ENCODE data around the gene ACVR2B.

The ACVR2B gene

DNA sequence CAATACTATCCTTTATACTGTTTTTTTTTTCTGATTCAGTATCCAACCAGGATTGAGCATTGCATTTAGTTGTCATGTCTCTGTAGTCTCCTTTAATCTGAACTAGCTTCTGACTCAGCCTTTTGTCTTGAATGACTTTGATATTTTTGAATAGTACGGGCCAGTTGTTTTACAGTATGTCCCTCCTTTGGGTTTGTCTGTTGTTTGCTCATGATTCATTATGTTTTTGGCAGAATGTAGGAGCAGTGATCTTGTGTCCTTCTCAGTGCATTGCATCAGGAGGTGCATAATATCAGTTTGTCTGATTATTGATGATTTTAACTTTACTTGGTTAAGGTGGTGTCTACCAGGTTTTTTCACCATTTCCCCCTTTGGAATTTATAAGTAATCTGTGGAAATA lies 63.0 kb downstream of the ACVR2B start:
- no peaks in the 10 kb centered on the region for H3K27me3 Mint-ChIP-seq (ENCODE audit: low read depth)
- no peak for DNase-seq (ENCODE audit: low spot score)
- H3K9me3 Mint-ChIP-seq, result no peaks in the 10 kb centered on the region
- peaks cover 29% of the 10 kb centered on the region for H3K4me1 Mint-ChIP-seq (ENCODE audit: low read depth)
- no peak overlapping the region for H3K27ac Mint-ChIP-seq
- H3K36me3 Mint-ChIP-seq (ENCODE audit: low read depth), result peaks cover 20% of the 10 kb centered on the region
- no peak overlapping the region for H3K4me3 Mint-ChIP-seq

DNA sequence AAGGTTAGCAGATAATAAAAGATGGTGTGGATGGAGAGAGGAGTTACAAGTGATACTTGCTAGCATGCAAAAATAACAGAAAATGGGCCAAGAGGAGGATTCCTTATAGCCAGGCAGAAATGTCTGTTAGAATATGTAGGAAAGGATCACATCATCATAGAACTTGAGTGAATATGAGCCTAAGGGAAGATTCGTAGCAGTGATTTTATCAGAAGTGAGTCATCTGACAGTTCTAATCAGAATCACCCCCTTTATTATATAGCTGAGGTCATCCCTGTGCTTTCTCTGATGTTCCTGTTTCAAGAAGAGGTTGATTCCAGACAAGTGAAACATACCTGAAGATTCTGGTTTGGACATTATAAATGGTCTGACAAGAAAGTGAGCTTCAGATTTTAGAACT lies 65.3 kb downstream of the ACVR2B start:
- no peak overlapping the region for H3K27ac Mint-ChIP-seq
- H3K27me3 Mint-ChIP-seq (ENCODE audit: low read depth), result no peaks in the 10 kb centered on the region
- no peak for DNase-seq (ENCODE audit: low spot score)
- peak overlapping the region; percentile 7 for H3K4me3 Mint-ChIP-seq
- peaks cover 29% of the 10 kb centered on the region for H3K4me1 Mint-ChIP-seq (ENCODE audit: low read depth)
- no peaks in the 10 kb centered on the region for H3K9me3 Mint-ChIP-seq
- H3K36me3 Mint-ChIP-seq (ENCODE audit: low read depth), result peaks cover 20% of the 10 kb centered on the region

DNA sequence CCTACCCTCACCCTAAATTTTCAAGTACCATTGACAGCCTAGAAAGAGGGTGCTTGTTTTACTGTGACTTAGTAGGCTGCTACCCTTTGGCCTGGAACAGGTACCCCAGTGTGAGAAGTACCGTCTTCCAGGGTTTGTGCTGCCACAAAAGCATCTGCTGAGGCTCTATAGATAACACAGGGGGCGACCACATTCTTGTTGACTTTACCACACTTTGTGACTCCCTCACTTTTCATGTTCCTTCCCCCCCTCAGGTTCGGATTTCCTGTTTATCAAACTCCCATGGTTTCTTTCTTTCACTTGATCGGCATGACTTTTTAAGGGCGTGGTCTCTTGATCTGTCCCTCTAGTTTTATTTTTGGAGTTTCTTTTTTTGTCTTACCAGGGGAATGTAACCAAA lies 66.0 kb downstream of the ACVR2B start:
- peaks cover 29% of the 10 kb centered on the region for H3K4me1 Mint-ChIP-seq (ENCODE audit: low read depth)
- H3K27me3 Mint-ChIP-seq (ENCODE audit: low read depth), result no peaks in the 10 kb centered on the region
- peaks cover 24% of the 10 kb centered on the region for H3K36me3 Mint-ChIP-seq (ENCODE audit: low read depth)
- H3K9me3 Mint-ChIP-seq, result no peaks in the 10 kb centered on the region
- peak overlapping the region; percentile 73 for H3K4me3 Mint-ChIP-seq
- peak overlapping the region; percentile 87 for H3K27ac Mint-ChIP-seq
- no peak for DNase-seq (ENCODE audit: low spot score)

DNA sequence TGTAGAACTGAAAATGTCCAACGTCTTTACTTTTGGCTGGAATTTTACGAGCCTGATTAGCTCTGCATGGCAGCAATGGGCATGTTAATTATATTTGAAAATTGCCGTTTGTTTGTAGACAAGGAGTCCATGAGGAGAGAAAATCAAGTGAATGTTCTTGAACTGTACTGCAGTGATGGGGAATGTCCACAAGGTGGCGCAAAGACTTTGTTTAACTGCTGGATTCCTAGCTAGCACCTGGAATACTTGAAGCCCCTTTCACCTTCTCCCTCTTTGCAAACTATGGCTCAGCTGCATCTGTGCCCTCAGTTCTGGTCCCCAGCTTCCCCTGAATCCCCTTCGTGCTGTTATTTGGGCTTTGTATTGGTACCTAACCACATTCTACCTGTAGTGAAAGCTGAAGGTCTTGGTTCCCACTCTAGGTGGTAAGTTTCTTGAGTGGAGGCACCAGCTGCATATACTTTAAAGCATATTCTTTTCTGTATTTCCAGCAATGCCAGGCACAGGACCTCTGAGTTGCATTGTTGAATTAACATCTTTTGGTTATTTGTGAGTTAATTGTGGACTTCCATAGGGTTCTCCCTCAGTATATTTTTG lies 67.8 kb downstream of the ACVR2B start:
- H3K9me3 Mint-ChIP-seq, result no peaks in the 10 kb centered on the region
- no peaks in the 10 kb centered on the region for H3K27me3 Mint-ChIP-seq (ENCODE audit: low read depth)
- no peak overlapping the region for H3K4me3 Mint-ChIP-seq
- peaks cover 29% of the 10 kb centered on the region for H3K4me1 Mint-ChIP-seq (ENCODE audit: low read depth)
- H3K27ac Mint-ChIP-seq, result no peak overlapping the region
- DNase-seq (ENCODE audit: low spot score), result peak; percentile 34
- peaks cover 30% of the 10 kb centered on the region for H3K36me3 Mint-ChIP-seq (ENCODE audit: low read depth)

DNA sequence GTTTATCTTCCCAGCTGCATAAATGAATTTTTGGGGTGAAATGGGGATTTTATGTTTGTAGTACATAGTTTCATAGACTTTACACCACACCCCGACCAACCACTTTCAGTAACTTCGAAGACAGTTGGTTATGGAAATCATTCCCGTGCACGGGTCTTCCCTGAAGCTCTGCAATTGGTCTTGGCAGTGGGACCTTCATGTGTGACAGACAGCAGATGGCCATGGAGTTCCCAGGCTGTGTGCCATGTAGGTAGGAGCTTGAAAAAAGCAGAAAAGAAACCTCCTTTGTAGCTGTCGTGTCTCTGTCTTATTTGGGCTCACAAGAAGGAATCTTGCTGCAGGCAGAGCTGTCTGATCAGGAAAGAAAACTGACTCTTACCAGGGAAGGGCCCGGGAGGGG lies 68.3 kb downstream of the ACVR2B start:
- Mint-ChIP-seq H3K27me3 (ENCODE audit: low read depth) (no peaks in the 10 kb centered on the region), H3K4me1 (ENCODE audit: low read depth) (peaks cover 29% of the 10 kb centered on the region), H3K4me3 (no peak overlapping the region), H3K36me3 (ENCODE audit: low read depth) (peaks cover 29% of the 10 kb centered on the region), H3K27ac (no peak overlapping the region), H3K9me3 (no peaks in the 10 kb centered on the region)
- no peak for DNase-seq (ENCODE audit: low spot score)

DNA sequence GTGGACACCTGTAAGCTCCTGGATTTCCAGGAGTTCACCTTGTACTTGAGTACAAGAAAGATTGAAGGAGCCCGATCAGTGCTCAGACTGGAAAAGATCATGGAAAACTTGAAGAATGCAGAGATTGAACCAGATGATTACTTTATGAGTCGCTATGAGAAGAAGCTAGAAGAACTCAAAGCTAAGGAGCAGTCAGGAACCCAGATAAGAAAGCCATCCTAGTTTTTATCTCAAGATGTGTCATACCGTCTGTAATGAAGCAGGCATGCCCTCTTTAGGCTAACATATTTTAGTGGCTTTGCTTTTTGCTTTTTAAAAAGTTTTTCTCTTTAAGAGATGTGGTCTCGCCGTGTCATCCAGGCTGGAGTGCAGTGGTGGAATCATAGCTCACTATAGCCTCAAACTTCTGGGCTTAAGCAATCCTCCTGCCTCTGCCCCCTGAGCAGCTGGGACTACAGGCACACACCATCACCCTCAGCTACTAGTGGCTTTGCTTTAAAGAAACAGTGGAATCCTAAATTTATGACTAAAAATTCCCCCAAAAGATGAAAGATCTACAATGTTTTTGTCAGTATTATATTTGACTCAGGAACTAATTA lies 70.5 kb downstream of the ACVR2B start:
- DNase-seq (ENCODE audit: low spot score), result no peak
- no peaks in the 10 kb centered on the region for H3K27me3 Mint-ChIP-seq (ENCODE audit: low read depth)
- peaks cover 18% of the 10 kb centered on the region for H3K4me1 Mint-ChIP-seq (ENCODE audit: low read depth)
- H3K4me3 Mint-ChIP-seq, result no peak overlapping the region
- H3K36me3 Mint-ChIP-seq (ENCODE audit: low read depth), result peaks cover 26% of the 10 kb centered on the region
- no peak overlapping the region for H3K27ac Mint-ChIP-seq
- H3K9me3 Mint-ChIP-seq, result no peaks in the 10 kb centered on the region

DNA sequence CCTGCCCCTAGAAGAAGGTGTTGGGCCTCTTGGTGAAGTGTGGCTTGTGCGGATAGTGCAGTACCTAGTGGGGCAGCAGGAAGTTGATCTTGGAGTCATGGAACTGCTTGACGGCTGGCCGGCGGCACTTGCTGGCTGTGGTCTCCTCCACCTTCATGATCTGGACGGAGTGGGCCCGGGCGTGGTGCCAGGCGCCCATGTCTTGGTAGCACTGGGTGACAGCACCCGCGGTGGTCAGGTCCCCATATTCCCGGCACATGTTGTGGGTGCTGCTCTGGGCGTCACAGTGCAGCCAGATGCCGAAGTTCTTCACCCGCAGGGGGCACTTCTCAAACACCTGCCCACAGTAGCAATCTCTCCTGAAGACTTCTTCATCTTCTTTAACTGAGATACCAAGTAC lies 73.1 kb downstream of the ACVR2B start:
- peaks cover 23% of the 10 kb centered on the region for H3K36me3 Mint-ChIP-seq (ENCODE audit: low read depth)
- no peaks in the 10 kb centered on the region for H3K9me3 Mint-ChIP-seq
- no peaks in the 10 kb centered on the region for H3K27me3 Mint-ChIP-seq (ENCODE audit: low read depth)
- no peak overlapping the region for H3K27ac Mint-ChIP-seq
- H3K4me3 Mint-ChIP-seq, result no peak overlapping the region
- no peaks in the 10 kb centered on the region for H3K4me1 Mint-ChIP-seq (ENCODE audit: low read depth)
- no peak for DNase-seq (ENCODE audit: low spot score)

DNA sequence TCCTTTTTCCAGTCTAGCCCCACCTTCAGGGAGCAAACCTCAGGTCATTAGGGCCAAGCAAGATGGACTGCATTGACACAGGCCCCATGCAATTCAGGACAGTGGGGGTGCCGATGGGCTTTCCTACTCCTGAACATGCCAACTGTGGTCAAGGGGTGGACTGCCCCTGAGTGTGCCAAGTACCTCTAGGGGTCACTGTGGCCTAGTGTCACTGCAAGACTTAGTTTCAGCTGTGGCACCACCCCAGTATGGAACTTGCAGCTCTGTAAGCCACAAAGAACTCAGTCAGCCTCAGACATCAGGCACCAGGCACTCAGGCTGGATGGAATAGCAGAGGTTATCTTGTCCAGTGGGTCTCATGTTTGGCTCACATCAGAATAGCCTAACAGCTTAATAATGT lies 74.8 kb downstream of the ACVR2B start:
- Mint-ChIP-seq H3K36me3 (ENCODE audit: low read depth) (peaks cover 19% of the 10 kb centered on the region), H3K4me1 (ENCODE audit: low read depth) (no peaks in the 10 kb centered on the region), H3K27me3 (ENCODE audit: low read depth) (no peaks in the 10 kb centered on the region), H3K9me3 (no peaks in the 10 kb centered on the region), H3K27ac (no peak overlapping the region), H3K4me3 (no peak overlapping the region)
- no peak for DNase-seq (ENCODE audit: low spot score)

DNA sequence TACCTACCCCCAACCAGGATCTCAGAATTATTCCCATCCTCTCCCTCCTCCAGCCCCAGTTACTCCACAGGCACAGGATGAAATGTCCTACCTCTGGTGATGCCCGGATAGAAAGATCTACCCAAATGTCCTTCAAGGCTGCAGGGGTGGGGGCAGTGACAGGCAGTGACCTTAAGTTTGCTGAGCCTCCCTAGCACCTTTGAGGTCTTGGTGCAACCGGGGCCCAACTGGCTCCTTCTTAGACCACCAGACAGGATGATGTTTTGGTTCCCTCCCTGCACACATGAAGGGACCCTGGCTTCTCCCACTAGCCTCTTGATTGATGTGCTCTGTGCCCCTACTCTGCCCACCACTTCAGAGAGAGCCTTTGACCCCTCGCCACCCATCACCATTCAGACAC lies 78.8 kb downstream of the ACVR2B start:
- no peak overlapping the region for H3K4me3 Mint-ChIP-seq
- H3K4me1 Mint-ChIP-seq (ENCODE audit: low read depth), result no peaks in the 10 kb centered on the region
- peaks cover 2% of the 10 kb centered on the region for H3K36me3 Mint-ChIP-seq (ENCODE audit: low read depth)
- no peak overlapping the region for H3K27ac Mint-ChIP-seq
- H3K9me3 Mint-ChIP-seq, result no peaks in the 10 kb centered on the region
- DNase-seq (ENCODE audit: low spot score), result no peak
- no peaks in the 10 kb centered on the region for H3K27me3 Mint-ChIP-seq (ENCODE audit: low read depth)

DNA sequence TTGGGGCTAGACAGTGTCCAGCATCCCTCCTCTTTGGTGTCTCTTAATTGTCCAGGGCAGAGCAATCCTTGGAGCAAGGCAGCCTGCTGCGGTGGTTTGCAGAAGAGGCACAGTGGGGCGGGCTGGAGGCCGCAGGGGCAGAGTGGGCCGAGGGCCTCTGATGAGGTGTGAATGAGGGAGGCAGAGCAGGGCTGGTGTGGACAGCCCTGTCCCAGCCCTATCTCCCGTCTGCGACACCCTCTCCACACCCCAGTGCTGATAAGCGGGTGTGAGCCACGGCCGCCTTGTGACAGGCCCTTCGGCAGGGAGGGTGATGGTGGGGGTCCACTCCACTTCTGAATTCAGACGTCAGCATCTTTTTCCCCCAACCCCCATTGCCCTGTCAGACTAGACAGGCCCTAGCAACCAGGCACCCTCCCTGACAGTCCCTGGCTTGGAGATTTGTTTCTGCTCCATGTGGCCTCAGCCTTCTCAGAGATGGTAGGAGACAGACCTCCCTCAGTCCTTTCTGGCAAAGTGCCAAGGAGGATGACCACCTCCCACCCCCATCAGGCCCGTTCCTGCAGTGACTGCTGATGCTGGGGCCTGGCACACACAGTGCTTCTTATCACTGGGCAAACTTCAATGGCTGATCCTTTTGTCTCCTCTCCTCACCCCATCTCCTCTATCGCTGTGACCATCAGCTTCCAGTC lies 79.7 kb downstream of the ACVR2B start:
- Mint-ChIP-seq H3K27ac (no peak overlapping the region), H3K4me1 (ENCODE audit: low read depth) (no peaks in the 10 kb centered on the region), H3K9me3 (no peaks in the 10 kb centered on the region), H3K27me3 (ENCODE audit: low read depth) (no peaks in the 10 kb centered on the region), H3K36me3 (ENCODE audit: low read depth) (peaks cover 2% of the 10 kb centered on the region), H3K4me3 (no peak overlapping the region)
- DNase-seq (ENCODE audit: low spot score), result no peak

DNA sequence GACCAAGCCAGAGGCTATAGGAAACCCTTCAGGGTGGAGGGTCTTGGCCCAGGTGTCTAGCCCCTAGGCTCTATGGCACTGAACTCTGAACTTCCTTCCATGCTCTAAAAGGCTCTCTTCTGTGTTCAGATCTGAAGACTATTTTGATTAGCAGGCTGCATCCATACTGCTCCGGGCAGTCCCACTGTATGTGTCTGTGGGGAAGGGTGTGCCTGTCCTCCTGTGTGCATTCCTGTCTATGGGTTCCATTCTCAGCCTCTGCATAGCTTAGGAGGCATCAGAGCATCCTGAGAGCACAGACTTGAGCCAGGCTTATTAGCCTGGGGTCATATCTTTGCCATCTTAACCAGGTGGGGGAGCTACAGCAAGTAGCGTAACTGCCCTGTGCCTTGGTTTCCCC lies 80.5 kb downstream of the ACVR2B start:
- H3K9me3 Mint-ChIP-seq, result no peaks in the 10 kb centered on the region

DNA sequence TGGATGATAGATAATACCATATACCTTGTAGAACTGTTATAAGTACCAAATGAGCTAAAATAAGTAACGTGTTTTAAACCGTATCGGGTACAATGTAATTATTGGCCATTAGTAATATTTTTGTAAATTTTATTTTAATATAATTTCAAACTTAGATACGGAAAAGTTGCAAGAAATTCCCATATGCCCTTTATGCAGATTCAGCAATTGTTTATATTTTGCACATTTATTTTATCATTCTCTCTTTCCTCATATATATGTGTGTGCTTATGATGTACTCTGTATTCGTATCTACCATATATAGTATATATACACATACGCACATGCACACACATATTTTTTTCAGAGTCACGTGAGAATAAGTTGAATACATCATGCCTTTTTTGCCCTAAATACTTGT lies 80.9 kb downstream of the ACVR2B start:
- no peaks in the 10 kb centered on the region for H3K4me1 Mint-ChIP-seq (ENCODE audit: low read depth)

More for the DNA sequence above, 80.5 kb downstream of the ACVR2B start:
- peaks cover 2% of the 10 kb centered on the region for H3K36me3 Mint-ChIP-seq (ENCODE audit: low read depth)
- H3K27me3 Mint-ChIP-seq (ENCODE audit: low read depth), result no peaks in the 10 kb centered on the region
- no peaks in the 10 kb centered on the region for H3K4me1 Mint-ChIP-seq (ENCODE audit: low read depth)
- no peak for DNase-seq (ENCODE audit: low spot score)
- H3K4me3 Mint-ChIP-seq, result no peak overlapping the region
- H3K27ac Mint-ChIP-seq, result no peak overlapping the region

DNA sequence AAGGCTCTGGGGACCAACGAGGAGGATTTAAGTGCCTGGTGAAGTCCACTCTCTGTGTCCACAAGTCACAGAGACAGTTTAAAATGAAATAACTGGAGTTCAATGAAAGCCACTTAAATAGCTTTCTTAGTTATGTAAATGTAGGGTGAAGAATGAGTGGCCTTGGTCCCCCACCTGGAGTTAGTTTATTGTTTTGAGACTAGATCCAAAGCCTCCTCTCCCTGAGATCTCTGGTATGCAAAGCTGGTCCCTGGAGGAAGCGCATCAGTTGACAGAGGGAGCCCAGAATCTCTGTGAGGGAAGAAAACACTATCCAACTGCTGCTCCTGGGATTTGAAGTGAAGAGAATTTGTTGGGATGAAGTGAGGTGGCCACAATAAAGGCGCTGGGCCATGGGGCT lies 83.0 kb downstream of the ACVR2B start:
- DNase-seq (ENCODE audit: low spot score), result no peak
- H3K9me3 Mint-ChIP-seq, result no peaks in the 10 kb centered on the region
- no peaks in the 10 kb centered on the region for H3K4me1 Mint-ChIP-seq (ENCODE audit: low read depth)
- no peak overlapping the region for H3K27ac Mint-ChIP-seq
- H3K4me3 Mint-ChIP-seq, result no peak overlapping the region
- H3K27me3 Mint-ChIP-seq (ENCODE audit: low read depth), result no peaks in the 10 kb centered on the region
- no peaks in the 10 kb centered on the region for H3K36me3 Mint-ChIP-seq (ENCODE audit: low read depth)

More for the DNA sequence above, 80.9 kb downstream of the ACVR2B start:
- no peak overlapping the region for H3K27ac Mint-ChIP-seq
- DNase-seq (ENCODE audit: low spot score), result no peak
- no peak overlapping the region for H3K4me3 Mint-ChIP-seq
- H3K36me3 Mint-ChIP-seq (ENCODE audit: low read depth), result peaks cover 2% of the 10 kb centered on the region
- H3K9me3 Mint-ChIP-seq, result no peaks in the 10 kb centered on the region
- no peaks in the 10 kb centered on the region for H3K27me3 Mint-ChIP-seq (ENCODE audit: low read depth)

DNA sequence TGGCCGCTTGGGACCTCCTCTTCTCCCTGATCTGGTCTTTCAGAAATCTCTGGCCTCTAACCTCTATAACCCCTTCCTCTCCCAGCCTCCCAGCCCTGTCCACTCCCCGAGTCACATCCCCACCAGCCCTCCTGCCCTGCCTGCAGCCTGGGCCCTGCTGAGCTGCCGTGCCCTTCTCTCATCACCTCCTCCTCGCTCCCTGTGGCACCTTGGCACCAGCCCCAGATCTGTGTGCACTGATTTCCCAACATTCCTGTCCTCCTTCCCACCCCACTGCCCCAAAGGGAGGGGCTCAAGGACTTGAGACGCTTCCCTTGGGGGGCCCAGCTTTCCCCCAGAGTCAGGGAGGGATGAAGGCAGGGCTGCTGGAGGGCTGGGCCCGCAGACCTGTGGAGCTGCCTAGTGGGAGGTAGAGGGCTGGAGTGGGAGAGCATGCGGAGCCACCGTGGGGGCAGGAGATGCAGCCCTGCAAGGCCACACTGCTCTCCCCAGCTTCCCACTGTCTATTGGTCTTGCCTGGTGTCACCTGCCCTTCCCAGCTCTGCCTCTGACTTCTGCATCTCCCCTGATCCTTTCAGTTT lies 85.2 kb downstream of the ACVR2B start:
- H3K4me3 Mint-ChIP-seq, result no peak overlapping the region
- no peak for DNase-seq (ENCODE audit: low spot score)
- no peaks in the 10 kb centered on the region for H3K4me1 Mint-ChIP-seq (ENCODE audit: low read depth)
- no peaks in the 10 kb centered on the region for H3K9me3 Mint-ChIP-seq
- no peaks in the 10 kb centered on the region for H3K36me3 Mint-ChIP-seq (ENCODE audit: low read depth)
- no peak overlapping the region for H3K27ac Mint-ChIP-seq
- H3K27me3 Mint-ChIP-seq (ENCODE audit: low read depth), result no peaks in the 10 kb centered on the region

Measured in T-helper 2 cell treated with Interferon-gamma antibody and Interleukin-4, amounts not matched to agents 5 μg/mL and 100 μg/mL, for 36 hours (primary cell).